ENCODE results near the gene GATAD2A.
"Not testable (repeated sequence)": the region's sequence is repeated elsewhere in the genome, so short reads cannot be mapped to it uniquely, and the experiment has no call there.

Gene GATAD2A

DNA sequence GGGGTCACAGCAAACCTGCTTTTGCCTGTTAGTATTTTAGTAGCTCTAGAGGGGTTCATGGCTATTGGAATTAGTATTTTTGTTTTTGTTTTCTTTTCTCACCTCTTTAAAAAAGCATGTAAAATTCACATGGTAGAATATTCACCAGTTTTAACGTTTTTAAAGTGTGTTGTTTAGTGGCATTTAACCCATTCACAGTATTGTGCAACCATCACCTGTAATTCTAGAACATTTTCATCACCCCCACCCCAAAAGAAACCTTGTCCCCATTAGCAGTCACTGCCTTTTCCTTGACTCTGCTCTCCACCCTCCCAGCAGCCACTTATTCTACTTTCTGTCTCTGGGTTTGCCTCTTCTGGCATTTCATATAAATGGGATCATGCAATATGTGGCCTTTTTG is 39.8 kb downstream of the GATAD2A start:
- DNase-seq: no peak

DNA sequence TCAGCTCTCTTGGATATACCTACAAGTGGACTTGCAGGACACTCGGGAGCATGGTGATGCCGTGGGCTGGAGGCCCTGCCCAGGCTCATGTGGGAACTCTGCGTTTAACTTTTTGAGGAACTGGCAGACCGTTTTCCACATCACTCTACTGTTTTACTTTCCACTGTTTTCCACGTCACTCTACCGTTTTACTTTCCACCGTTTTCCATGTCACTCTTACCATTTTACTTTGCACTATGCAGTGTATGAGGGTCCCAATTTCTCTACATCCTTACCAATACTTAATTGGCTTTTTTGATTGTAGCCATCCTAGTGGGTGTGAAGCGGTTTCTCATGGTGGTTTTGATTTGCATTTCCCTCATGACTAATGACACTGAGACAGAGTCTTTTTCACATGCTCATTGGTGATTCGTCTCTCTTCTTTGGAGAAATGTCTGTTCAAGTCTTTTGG is 40.5 kb downstream of the GATAD2A start:
- DNase-seq: no peak

DNA sequence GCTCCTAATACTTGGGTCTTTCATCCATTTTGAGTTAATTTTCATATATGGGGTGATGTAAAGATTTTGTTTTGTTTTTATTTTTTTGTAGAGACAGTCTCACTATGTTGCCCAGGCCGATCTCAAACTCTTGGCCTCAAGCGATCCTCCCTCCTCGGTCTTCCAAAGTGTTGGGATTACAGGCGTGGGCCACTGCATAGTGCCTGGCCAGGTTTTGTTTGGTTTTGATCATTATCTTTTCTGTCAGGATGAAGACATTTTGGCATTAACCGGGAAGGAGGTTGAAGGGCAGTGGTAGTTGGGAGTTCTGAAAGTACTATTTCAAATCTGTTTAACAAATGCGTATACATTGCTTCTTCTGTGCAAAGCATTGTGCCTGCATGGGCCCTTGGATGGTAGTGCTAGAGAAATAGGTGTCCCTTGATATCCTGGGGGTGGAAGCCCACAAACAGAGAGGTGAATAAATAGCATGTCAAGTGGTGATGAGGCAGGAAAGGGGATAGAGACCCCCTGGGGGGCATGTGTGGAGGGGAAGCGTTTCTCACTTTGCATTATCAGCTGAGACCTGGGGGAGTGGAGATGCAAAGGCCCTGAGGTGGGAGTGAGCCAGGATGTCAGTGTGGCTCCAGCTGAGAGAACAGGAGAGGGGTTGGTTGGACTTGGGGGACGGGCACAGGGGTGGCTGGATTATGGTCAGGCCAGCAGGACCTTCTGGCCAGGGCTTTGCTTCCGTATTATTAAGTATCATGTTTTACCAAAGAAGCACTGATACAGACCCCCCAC is 41.4 kb downstream of the GATAD2A start:
- DNase-seq: no peak

DNA sequence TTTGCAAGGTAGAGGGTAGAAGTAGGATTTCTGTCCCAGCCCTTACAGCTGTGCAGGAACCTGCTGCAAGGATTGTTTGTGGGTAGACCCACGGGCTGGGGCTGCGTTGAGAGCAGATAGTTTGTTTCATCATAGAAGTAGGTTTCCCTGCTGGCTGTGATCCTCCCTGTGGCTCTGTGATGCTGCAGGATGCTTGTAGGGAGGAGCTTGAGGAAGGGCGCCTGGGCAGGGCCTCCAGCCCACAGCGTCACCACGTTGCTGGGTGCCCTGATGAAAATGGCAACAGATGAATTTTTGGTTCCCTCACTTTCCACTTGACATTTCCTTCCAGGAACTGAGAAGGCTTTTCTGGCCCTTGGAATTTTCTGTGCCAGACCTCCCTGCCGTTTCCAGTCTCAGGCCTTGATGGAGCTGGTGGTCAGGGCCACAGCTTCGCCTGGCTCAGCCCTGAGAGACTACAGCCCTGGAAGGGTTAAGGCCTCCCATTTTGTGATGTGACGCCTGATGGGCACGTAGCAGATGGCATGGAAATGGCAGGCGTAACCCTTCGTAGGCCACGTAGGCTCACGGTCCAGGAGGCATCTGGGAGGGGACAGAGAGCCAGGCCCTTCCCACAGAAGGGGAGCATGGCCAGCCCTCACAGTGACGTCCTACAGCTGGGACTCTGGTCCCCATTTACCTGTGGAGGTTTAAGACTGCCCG is 42.2 kb downstream of the GATAD2A start:
- no peak for DNase-seq

DNA sequence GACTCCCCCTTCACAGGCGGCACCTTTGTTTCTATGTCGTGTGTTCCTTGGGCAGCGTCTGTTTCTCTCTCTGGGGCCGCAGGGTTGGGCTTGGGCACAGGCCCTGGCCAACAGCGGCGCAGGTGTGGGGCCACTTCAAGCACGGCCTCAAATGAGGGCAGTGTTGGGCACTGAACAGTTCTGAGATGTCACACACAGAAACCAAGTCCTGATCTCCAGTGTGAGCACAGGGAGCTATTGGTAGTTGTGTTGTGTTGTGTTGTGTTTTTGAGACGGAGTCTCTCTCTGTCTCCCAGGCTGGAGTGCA is 42.7 kb downstream of the GATAD2A start:
- no peak for DNase-seq

DNA sequence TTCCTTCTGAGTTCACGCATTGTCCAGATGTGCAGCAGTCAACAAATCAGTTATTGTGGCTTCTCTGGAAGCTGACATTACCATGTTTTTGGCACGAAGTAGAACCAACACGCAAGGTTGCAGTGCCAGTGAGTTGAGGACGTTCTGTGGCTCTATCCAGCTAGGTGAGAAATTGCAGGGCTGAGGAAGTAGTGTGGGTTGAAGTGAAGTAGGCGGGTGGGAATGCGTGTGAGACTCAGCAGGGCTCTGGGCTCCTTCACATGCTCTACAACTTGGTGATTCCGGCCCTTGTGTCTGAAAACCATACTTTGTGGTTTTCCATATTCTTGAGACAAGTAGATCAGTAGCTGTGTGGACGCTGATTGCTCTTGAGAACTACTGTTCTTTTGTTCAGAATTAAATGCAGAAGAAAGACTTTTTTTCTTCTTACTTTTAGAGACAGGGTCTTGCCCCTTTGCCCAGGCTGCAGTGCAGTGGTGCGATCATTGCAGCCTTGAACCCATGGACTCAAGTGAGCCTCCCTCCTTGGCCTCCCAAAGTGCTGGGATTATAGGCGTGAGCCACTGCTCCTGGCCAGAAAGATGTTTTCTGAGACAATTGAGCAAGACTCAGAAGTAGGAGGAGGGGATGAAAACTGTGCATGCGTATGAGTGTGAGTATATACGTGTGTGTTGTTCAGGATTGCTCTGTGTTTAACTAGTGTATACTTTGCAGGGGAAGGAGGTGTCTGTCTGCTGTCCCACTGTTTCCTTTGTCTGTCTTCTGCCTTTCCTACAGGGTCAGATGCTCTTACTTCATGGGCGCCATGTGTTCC is 46.2 kb downstream of the GATAD2A start:
- DNase-seq: no peak

DNA sequence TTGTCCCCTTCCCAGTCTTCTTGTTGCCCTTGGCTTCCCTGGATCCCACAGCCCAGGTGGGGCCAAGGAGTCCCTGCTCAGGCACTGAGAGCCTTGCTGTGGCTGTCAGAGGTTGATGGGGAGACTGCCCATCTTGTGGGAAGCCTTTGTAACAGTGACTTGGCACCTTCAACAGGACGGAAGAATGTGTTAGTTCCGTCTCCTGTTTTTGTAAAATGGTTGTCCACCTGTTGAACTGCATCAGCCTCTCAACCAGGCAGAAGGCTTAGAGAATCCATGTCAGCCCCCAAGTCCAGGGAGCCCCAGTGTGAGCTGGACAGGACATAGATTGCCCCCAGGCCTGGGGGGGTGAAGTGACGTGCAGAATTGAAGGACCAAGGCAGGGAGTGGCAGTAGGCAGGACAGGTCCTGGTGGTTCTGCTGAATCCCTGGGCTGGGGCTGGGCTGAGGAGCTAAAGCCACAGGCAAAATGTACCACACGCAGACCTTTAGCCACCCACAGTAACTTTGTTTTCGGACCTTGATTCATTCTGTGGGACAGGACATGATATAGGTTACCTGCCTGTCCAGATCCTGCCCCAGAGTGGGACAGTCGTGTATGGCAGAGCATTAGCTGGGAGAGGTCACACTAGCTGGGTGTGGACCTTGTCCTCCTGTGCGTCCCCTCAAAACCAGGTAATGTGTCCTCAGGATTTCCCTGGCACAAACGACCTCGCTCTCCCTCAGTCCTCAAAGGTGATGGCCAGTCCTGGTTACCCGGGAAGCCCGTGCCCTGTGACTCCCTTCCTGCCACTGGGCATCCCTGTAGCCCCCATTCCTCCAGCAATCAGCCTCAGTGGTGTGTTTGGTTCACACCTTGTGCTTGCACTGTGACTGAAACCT is 47.0 kb downstream of the GATAD2A start:
- DNase-seq: no peak

DNA sequence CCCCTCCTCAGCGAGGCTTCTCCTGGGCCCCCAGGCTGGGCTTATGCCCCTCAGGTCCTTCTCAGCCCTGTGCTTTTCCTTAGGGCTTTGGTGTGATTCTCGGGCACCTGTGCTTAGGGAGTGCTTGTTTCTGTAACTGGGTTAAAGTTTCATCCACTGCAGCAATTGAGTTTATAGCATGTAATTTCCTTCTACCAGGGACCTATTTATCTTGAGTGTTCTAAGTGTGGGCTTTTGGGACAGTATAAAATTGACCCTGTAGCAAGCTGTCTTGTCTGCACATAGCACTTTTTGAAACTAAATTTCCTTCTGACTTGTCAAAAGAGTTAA is 47.6 kb downstream of the GATAD2A start:
- DNase-seq: no peak

DNA sequence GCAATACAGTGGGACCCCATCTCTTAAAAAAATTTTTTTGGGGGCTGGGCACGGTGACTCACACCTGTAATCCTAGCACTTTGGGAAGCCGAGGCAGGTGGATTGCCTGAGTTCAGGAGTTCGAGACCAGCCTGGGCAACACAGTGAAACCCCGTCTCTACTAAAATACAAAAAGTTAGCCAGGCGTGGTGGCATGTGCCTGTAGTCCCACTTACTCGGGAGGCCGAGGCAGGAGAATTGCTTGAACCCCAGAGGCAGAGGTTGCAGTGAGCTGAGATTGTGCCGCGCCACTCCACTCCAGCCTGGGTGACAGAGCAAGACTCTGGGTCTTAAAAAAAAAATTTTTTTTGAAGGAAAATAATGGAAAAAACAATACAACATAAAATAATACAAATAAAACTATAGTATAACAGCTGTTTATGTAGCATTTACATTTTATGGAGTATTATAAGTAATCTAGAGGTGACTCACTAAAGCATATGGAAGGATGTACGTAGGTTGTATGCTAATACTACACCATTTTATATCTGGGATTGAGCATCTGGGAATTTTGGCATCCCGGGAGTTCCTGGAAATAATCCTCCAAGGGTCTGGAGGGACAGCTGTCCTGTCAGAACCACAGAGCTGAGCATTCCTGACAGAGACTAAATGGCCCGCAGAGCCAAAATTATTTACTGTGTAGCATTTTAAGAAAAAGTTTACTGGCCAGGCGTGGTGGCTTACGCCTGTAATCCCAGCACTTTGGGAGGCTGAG is 49.9 kb downstream of the GATAD2A start:
- not testable (repeated sequence) for DNase-seq

DNA sequence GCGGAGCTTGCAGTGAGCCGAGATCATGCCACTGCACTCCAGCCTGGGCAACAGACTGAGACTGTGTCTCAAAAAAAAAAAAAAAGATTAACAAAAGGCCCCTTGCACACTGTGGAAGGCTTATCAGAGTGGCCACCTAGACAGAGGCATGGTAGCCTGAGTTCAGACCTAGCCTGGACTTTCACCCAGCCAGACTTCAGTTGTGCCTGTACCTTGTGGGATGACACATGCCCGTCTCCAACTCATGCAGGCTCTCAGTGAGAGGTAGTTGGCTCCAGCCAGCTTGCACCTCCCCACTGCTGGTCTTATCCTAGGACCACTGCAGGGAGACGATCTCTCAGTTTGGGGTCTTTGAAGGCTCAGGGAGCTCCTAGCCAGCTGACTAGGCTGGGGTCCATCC is 52.2 kb downstream of the GATAD2A start:
- DNase-seq: no peak

DNA sequence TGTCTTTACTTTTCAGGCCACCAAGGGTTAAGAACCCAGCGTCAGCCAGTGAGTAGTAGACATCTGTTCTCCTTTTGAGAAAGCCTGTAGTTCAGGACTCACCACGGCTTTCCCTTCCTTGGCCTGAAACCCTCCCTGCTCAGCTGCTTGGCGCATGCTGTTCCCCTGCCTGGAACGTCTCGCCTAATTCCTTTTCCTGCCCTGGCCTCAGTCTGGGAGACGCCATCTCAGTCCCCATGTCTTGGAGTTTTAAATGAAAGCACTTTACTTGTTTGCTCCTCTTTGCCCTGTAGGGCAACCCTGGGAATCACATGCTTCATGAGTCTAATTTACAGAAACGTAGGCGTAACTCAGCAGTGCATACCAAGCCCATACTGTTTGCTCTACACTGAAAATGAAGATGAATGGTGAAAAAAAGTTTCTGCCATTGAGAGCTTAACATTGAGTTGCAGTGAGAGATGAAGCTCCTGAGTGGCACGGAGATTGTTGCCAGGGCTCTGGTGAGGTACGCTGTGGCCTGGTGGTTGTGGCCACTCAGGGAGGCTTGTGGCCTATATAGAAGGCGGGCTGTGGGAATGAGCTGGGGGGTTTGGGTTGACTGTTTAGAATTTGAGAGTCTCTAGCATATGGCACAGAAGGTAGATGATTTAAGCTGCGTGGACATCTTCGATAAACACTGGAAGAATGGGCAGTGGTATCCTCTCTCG is 52.8 kb downstream of the GATAD2A start:
- no peak for DNase-seq

DNA sequence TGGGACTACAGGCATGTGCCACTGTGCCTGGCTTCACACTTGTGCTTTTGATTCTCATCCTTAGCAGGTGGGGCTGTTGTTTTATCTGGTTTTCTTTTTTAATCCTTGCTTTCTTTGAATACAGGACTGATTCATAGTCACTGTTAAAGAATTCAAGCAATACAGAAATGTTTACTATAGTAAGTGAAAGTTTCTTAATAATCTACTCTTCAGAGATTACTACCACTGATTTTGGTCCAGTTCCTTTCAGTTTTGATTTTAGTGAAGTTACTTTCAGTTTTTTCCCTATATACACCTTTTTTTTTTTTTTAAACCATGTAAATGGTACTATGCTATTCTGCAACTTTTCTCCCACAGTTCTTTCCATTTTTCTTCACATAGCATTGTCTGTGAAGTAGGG is 53.6 kb downstream of the GATAD2A start:
- DNase-seq: no peak

DNA sequence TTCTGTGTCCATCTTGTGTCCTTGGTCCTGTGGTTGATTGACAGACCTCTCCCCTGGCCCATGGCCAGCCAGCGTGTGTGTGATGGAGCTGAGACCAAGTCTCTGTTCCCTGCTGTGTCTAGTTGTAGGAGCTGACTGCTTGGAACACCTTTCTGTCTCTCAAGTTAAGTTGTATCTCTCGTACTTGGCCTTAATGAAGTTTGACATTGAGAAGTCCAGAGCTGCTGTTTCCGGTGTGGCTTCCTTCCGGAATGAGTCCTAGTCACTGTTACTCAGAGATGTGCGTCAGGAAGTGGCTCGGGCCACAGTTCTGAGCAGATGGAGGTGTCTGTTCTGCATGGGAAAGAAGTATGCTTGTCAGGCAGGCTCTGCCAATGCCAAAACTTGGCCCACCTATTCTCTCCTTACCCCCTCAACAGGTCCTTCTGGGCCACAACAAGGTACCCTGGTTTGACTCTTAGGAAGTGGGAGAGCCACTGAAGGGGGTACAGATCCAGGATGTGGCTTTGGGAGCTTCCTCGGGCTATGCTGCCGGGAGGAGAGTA is 54.3 kb downstream of the GATAD2A start:
- no peak for DNase-seq

DNA sequence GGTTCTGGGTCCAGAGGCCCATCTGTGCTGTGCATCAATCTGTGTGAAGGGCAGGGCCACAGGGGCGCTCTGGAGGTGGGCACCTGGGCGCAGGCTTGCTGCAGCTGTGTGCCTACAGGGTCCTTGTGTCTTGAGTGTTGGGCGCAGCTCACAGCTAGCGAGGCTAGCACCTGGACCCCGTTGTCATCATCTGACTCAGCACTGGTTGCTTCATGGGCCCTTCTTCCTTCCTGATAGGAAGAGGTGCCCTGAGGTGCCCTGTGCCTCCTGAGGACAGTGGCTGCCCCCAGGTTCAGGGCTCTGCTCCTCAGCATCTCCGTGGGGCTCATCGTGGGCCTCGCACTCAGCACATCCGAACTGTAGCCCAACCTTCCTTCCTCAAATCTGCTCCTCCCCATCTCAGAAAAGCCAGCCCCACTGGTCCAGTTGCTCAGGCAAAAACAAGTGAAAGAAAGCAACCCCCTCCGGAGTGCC is 54.8 kb downstream of the GATAD2A start:
- DNase-seq: no peak

DNA sequence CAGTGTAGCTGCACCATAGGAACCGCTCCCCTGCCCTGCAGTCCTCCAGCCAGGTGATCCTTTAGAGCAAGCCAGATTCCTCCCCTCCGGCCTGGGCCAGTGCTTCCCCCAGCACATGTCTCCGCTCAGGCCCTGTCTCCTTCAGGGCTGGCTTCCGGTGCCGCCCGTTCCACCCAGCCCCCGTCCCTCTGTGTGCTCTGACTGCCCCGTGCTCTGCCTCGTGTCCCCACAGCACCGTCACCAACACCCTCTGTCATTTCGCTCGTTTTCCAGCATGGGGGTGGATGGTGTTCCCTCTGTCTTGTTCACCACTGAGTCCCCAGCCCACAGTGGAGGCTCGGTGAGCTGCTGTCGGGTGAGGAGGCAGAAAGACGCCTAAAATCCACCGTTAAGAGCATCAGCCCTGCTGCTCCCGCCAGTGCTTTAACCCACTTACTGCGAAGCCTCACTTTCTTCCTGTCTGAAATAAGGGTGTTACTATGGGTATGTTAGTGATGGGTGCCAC is 55.3 kb downstream of the GATAD2A start:
- DNase-seq: peak in 18 of 56 donors; percentile 9 to 58 (median 26)

DNA sequence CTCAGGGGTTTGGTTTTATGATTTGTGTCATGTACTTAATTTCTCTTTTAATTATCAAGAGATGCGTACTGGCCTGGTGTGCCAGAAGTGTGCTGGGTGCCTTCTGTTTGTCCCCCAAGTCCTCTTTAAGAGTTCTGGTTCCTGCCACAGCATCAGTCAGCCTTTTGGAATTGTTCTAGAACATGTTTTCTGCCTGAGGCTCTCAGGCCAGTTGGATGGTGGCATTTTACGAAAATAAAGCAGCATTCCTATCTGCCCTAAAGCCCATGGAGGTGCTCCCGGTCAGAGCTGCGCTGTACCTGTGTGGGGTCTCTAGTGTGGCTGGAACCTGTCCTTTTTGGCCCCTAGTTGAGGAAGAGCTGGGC is 55.8 kb downstream of the GATAD2A start:
- DNase-seq: no peak

DNA sequence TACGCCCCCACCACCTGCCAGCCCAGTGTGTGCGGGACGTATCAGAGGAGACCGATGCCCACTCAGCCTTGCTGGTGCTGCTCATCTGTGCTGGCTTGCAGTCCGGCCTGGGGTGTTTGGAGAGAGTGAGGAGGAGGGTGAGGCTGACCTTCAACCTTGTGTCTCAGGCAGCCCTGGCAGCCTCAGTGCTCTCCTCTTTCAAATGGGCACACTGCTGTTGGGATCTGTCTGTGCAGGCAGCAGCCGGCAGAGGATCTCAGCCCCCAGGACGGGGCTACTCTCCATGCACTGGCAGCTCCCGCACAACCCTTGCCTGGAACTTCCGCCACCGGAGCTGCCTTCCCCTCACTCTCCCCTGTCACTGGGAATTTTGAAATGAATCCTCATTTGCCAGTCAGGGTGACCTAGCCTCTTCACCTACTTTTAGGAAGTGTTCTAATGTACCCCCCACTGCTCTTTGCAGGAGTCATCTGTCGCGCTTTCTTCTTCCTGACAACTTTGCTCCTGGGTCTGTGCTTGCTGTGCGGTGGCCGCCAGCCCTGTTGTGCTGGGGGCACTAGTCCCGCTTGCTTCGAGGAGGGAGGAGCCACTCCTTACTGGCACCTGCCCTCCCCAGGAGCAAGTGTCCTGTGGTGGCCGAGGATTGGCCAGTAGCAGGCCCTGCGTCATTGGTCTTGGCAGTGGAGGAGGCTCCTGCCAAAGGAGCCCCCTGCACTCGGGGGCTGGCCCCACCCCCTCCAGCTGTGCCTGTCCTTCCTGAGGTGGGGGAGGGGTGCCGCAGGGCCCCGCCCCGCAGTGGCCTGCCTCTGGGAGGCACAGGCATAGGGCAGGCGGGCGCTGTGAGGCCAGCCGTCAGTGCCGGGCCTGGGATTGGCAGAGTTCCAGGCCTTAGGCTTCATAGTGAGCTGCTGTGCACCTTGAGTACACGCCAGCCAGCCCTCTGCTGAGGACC is 56.5 kb downstream of the GATAD2A start:
- peak in 8 of 56 donors; percentile 8 to 84 (median 29) for DNase-seq

Data from amygdala (tissue), 56 donors.